ENCODE results near the gene HES7. TPM values are rescaled to one million over a fixed set of nuclear protein-coding genes. Genes with fewer than 3 reads are reported as not detected.
"Not testable (repeated sequence)": the region's sequence is repeated elsewhere in the genome, so short reads cannot be mapped to it uniquely, and the experiment has no call there.

HES7 gene
- polyA plus RNA-seq, 4 donors = 0.13 TPM; not detected in 3

DNA sequence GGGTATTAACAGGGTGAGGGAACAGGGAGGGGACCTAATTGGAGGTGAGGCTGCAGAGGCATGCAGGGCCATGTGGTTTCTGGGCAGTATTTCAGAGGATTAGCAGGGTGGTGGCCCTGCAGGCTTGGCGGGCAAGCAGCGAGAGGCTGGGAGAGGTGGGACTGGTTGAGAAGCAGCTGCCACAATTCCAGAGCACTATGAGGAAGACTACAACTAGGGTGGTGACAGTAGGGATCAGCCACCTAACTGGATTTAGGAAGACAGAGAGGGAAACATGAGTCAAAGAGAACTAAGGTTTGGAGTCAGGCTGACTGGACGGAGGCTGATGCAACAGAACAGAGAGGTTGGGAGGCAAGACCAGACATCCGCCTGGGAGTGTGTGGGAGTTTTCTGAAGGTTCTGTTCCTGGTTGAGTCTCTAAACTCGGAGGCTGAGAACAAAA is 17.9 kb downstream of the HES7 start:
- no peak for DNase-seq (ENCODE audit: low read depth in 4 of 4, low spot score in 2 of 4)

DNA sequence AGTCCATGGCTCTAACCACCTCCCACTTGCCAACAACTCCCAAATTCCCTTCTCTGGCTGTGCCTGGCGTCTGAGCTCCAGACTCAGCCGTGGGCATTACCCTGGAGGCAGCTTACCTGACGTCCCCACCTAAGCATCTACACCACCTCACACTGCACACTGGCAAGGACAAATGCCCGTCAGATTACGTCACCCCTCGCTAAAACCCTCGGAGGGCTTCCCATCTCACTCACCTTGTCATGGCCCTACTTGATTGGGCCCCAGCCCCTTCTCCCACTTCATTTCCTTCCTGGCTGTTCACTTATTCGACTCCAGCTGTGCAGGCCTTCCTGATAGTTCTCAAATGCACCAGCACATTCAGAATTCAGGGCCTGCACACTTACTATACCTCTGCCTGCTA is 19.0 kb downstream of the HES7 start:
- no peak for DNase-seq (ENCODE audit: low read depth in 4 of 4, low spot score in 2 of 4)

DNA sequence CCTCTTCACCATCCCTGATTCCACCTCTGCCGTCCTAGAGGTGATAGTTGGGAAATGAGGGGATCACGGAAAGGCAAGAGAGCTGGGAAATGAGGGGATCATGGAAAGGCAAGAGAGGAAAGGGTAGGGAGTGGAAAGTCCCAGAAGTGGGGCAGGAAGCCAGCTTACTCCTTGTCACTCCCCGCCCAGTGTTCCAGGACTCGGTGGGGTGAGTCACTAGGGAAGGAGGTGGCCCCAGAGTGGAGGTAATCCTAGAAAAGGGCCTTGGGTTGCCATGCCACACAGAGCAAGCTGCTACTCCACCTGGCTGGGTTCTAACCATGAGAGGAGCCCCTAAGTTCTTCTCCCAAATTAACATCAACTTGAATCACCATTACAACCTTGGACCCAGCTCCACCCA is 20.4 kb downstream of the HES7 start:
- no peak for DNase-seq (ENCODE audit: low read depth in 4 of 4, low spot score in 2 of 4)

DNA sequence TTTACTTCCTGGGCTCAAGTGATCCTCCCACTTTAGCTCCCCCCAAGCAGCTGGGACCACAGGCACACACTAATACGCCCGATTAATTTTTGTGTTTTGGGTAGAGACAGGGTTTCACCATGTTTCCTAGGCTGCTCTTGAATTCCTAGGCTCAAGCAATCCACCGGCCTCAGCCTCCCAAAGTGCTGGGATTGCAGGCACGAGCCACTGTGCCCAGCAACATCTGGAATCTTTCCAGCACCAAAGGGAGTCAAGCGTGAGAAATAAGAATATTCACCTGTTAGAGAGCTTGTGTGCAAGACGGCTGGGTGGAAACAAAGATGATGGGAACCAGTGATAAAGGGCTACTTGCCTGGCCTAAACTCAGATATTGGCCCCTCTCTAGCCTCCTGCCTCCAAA is 22.2 kb downstream of the HES7 start:
- no peak for DNase-seq (ENCODE audit: low read depth in 4 of 4, low spot score in 2 of 4)

DNA sequence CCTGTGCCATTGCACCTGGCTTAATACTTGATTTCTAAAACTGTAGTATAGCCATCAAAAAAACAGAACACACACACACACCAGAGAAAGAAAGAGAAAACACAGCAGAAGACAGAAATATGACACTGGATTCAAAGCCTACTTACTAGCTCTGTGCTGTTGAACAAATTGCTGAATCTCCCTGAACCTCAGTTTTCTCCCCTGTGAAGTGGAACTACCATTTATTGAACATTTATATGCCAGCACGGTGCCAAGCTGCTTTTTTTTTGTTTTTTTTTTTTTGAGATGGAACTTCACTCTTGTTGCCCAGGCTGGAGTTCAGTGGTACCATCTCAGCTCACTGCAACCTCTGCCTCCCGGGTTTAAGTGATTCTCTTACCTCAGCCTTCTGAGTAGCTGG is 23.1 kb downstream of the HES7 start:
- no peak for DNase-seq (ENCODE audit: low read depth in 4 of 4, low spot score in 2 of 4)

DNA sequence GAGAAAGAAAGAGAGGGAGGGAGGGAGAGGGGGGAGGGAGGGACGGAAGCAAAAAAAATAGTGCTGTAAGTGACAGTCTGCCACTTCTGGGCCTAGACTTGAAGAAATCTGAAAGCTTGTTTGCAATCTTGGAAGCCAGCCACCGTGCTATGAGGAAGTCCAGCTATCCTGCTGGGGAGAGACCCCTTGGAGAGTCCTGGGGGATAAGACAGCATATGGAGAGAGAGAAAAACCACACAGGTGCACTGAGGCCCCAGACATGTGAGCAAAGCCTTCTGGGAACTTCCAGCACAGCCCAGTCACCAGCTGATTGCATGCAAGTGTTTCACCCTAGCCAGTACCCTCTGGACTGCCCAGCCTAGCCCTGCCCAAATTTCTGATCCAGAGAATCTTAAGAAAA is 23.8 kb downstream of the HES7 start:
- DNase-seq (ENCODE audit: low read depth in 4 of 4, low spot score in 2 of 4) = no peak

DNA sequence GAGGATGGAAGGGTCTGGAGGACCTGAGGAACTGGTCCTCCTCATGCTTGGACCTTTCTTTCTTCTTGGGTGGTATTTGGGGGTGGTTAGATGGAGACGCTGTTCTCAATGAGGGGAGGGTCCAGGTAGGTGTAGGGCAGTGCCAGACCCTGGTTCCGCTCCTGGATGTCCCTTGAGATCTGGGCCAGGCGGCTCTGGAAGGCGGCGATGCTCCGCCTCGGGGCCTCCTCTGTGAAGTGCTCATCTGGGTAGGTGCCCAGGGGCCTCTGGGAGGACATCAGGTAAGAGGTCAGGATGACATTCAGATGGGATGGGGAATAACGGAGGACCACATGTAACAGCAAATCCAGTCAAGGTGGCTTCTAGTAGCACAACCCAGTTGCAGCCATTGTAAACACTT is 27.4 kb downstream of the HES7 start:
- no peak for DNase-seq (ENCODE audit: low read depth in 4 of 4, low spot score in 2 of 4)

DNA sequence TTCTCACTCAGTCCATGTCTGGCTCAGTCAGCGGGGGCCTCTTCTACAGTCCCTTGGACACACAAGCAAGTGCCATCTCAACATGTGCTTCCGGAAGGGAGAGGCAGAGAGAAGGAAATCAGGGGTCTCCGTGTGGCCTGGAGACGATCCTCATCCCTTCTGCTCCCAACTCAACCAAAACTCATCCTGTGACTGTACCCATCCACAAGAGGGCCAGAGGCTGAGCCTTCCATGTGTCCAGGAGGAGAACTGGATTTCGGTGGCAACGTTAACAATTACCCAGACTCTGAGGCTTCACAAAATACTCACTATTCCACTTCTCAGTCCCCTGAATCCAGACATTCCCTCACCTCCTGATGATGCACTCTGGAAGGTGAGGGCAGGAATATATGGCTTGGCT is 28.5 kb downstream of the HES7 start:
- DNase-seq (ENCODE audit: low read depth in 4 of 4, low spot score in 2 of 4) = no peak

DNA sequence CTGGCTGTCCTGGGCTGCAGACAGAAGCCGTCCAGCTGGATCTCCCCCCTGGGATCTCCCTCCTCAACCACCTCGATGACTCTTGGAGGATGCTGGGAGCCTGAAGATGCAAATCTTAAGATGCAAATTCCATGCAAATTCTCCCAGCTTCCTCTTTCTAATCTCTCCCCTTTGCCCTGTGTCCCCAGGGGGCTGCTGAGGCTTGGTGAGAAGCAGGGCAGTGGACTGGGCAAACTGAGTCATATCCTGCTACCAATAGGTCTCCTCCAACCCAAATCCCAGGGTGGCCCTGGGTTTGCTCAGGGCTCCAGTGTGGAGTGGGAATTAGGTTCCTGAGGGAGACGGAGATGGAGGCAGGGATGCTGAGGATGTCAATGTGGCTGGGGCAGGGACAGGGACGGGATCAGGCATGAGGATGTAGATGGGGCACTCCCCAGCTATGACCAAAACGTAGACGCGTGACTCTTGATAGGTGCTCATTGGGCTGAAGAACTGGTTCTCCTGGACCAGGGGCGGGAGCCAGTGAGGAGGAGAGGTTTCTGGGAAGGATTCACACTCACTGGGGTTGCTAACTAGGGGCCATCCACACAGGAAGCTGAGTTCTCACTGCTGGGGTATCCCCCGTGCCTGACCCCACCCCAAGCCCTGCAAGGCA is 32.7 kb downstream of the HES7 start:
- no peak for DNase-seq (ENCODE audit: low read depth in 4 of 4, low spot score in 2 of 4)

DNA sequence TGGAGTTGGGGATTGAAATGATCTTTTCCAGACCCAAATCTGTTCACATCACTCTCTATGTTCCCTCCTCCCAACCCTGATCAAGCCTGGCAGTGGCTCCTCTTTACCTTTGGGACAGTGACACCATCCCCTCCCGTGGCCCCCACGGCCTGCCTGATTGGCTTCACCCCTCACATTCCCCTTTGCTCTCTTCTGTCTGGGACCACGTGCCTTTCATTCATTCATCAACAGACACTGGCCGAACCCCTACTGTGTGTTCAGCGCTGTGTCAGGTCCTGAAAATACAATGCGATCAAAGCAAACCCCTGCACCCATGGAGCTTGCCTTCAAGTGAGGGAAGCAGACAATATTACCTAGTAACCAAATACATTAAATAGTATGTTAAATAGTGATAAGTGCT is 34.2 kb downstream of the HES7 start:
- no peak for DNase-seq (ENCODE audit: low read depth in 4 of 4, low spot score in 2 of 4)

DNA sequence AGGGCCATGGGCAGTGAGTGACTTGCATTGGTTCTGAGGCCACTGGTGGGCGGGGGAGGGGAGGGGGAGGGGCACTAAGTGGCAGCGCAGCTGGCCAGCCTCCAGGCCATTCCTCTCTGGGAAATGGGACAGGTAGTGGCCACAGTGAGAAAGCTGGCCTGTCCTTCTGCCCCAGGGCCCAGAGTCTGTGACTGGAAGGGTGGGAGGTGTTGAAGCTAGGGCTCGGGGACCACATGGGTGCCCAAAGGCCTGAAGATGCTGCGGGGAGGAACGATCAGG is 36.0 kb downstream of the HES7 start:
- no peak for DNase-seq (ENCODE audit: low read depth in 4 of 4, low spot score in 2 of 4)

DNA sequence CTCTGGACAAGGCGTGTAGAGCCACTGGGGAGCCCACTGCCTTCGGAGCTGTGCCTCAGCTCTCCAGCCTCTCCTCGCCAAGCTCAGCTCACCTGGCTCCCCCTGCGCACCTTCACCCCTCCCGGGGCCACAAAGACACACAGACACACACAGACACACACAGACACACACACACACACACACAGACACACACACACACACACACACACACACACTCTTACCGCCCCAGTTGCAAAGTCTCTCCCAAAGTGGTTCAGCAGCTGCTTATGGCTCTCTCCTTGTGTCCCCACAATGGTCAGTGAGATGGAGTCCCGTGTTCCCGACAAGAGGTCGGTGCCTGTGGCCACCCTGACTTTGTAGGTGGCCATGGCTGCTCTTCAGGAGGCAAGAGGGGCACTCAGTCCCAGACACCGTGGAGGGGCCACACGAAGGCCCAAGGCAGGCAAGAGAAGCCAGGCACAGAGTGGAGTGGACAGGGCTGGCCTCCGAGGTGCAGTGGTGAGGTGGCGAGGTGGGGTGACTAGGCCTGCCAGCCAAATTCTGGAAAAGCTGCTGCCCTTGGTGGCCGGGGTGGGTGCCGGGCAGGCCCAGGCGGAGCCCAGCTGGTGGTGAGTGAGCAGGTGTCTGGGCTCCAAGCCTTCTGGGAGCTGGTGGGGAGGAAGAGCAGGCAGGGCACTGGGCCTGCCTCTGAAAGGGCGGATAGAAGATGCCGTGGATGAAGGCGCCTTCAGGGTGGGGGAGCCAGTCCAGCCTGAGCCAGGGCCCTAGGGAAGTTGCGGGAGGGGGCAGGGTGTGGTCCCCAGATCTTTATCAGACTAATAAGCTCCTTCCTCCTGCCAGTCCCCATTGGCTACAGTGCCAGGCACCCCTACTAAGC is 36.6 kb downstream of the HES7 start, which contains the start of gene ALOX12B:
Gene ALOX12B (minus strand): TSS at position 642 of the 877 bp plus-strand sequence. CDS start 274 bp downstream, at position 368.
- no peak for DNase-seq (ENCODE audit: low read depth in 4 of 4, low spot score in 2 of 4)

DNA sequence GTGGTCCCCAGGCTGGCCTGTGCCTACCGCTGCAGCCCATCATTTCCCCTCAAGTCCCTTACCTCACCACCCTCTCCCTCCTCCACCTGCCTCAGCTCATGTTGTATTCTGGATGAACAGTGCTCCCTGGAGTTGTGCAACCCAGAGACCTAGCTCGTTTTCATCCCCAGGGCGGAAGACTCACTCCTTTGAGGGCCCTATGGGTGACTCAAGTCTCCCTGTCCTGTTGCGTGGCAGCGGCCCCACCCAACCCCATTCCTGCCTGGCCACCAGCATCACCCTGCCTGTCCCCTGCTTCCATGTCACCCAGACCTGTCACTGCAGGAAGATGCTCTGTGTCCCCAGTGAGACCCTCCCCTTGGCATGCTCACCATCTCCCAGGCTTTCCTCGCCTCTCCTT is 39.7 kb downstream of the HES7 start:
- no peak for DNase-seq (ENCODE audit: low read depth in 4 of 4, low spot score in 2 of 4)

DNA sequence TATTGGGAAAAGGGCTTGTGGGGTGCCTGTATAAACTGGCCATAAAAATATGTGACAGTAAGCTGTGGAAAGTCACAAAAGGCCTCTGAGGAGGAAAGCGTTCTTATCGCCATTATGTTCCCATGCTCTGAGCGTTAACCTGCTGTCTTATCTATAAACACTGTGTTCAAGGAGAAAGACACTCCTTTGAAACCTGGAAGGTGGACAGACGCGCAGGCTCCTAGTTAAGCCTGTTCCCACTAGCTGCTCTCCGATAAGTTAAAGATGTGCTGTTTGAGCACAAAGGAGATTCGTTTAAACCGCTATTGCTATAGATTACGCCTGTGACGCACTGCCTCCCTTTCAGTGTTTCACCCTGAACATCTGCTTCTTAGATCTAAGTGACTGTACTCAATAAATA is 41.6 kb downstream of the HES7 start:
- DNase-seq (ENCODE audit: low read depth in 4 of 4, low spot score in 2 of 4) = no peak

DNA sequence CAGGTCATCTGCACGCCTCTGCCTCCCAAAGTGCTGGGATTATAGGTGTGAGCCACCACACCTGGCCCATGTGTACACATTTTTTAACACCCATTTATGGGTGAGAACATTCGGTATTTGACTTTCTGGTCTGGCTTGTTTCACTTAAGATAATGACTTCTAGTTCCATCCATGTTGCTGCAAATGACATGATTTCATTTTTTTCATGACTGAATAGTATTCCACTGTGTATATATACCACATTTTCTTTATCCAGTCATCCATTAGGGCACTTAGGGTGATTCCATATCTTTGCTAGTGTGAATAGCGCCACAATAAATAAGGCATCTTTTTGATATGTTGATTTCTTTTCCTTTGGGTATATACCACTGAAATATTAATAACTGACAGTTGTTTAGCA is 42.0 kb downstream of the HES7 start:
- no peak for DNase-seq (ENCODE audit: low read depth in 4 of 4, low spot score in 2 of 4)

DNA sequence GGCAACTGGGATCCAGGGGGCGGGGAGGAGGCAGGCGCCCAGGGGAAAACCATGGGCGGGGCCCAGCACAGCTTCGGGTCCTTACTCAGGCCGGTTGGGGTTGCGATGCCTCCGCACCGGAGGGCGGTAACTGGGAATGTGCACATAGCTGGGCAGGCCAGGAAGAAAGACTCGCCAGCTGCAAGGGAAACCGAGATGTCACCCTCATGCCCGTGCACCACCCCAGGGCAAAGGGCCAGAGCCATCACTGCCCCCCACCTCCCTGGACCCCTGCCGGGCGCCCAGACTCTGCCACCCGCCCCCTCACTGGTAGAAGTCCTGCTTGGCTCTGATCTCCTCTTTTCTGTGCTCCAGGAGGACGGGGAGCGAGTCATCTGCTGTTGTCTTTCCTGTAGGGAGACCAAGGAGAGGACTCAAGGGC is 43.1 kb downstream of the HES7 start:
- no peak for DNase-seq (ENCODE audit: low read depth in 4 of 4, low spot score in 2 of 4)

DNA sequence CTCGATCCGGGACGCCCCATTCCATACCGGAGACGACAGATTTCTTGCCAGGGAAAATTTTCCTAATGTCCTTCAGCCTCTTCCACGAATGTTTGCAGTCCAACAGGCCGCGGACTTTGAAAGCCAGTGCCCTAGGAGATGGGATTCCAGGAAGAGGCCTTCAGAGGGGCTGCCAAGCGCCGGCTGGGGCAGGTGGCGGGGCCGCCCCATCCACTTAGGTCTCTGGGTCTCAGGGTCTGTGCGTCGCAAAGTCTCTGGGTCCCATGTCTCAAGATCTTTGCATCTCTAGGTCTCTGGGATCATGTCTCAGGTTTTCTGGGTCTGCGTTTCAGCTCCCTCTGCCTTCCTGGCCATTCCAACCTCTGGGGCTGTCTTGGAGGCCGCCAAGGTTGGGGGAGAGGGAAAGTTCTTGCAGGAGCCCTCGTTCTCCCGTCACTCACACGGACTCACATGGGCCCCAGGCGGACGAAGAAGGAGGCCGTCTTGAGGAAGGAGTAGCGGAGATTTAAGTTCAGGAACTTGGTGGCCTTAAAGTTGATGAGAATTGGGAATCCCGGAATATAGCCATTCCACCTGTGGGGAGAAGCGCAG is 43.6 kb downstream of the HES7 start:
- no peak for DNase-seq (ENCODE audit: low read depth in 4 of 4, low spot score in 2 of 4)

DNA sequence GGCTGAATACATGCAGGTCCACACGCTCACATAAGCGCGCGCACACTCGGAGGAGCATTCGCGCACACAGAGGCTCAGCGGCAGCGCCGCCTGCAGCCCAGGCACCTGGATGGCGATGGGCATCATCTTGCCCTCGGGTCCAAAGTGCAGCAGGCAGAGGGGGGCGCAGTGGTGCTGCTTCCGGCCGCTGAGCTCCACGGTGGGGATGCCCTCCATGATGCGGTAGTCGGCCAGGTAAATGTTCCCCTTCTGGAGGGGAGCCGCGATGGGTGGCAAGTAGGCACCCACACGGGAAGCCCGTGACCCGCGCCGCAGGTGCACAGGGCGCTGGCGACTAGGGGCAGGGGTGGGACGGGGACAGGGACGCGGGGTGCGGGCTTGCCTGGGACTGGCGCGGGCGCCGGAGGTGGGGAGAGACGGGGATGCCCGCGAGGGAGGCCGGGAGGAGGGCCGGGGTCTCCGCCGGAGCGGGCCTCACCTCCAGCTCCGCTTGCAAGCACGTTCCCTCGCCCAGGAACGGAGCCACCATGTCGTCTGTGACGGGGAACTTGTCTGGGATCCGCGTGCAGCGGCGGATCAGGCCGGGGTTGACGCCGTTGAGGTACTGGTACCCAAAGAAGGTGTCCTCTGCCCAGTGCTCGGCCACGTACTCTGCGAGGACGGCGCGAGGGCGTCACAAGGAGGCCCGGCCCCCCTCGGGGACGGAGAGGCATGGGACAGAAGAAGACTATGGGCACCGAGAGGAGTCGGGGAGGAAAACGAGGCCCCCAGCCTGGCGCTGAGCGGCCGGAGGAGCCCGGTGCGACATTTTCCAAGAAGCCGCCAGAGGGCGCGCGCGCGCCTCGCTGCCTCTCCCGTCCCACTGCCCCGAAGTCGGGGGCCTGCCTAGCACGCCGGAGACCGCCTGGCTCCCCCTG is 44.4 kb downstream of the HES7 start:
- peak in 2 of 4 donors; percentile 67 to 70 for DNase-seq (ENCODE audit: low read depth in 4 of 4, low spot score in 2 of 4)

DNA sequence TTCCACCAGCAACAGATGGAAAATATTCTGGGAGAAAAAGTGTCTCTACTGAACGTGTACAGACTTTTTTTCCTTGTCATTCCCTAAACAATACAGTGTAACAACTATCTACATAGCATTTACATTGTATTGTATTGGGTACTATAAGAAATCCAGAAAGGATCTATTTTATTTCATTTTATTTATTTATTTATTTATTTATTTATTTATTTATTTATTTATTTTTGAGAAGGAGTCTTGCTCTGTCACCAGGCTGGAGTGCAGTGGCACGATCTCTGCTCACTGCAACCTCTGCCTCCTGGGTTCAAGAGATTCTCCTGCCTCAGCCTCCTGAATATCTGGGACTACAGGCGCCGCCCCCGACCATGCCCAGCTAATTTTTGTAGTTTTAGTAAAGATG is 46.0 kb downstream of the HES7 start:
- not testable (repeated sequence) for DNase-seq (ENCODE audit: low read depth in 4 of 4, low spot score in 2 of 4)

DNA sequence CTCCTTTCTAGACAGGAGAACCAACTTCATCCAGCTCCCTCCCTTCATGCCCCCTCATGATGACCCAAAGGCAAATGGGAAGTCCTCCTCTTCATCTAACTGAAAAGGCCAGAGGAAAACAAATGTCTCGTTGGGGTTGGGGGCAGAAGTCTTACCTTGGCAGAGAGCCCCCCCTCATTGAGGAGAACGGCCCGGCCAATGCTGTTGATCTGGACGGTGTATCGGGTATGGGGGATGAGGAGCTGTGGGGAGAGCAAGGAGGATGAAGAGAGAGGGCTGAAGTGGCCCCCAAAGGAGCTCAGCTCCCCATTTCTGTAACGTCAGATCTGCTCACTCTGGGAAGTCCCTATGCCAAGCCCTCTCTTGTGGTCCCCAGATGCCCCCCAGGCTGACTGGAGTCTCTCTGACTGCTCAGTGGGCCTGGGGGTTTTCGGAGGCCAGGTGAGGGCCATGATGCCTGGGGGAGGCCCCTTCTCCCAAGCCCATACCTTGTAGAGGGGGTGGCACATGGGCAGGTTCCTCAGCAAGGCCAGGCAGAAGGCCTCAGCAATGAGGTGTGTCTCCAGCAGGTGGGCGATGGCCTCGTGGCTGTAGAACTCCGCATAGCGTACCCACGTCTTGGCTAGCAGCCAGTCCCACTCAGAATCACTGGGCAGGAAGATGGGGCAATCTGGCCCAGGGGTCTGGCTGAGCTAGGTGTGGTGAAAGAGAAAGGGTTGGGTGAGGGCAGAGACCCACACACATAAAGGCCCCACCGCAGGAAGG is 47.2 kb downstream of the HES7 start:
- no peak for DNase-seq (ENCODE audit: low read depth in 4 of 4, low spot score in 2 of 4)
